AG09319 (cell line): ENCODE results near the gene FOXJ3.

ENCODE experiments used
- DNase-seq: peaks from one replicate; pipeline ENCODE4 v3.0.0-alpha.2; 2010; ENCODE audit warnings: low read depth; ENCODE audit errors: extremely low read depth
- CTCF ChIP-seq: IDR thresholded peaks from 2 replicates; pipeline ENCODE4 v1.5.1; 2011; ENCODE audit warnings: low read depth, mild to moderate bottlenecking, inconsistent platforms, low read length, moderate library complexity

The FOXJ3 gene

DNA sequence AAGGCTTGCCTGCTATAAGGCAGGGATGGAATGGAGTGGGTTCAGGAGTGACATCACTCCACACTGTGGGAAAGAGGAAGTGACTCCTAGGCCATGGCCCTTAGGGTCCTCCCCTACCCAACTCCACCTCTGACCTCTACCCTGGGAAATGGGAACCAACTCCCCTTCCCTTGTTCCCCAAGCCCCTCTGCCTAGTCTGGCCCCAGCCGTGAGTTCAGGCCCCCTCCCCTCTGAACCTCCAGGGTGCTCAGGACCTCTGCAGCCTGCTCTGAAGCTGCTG is 166.7 kb downstream of the FOXJ3 start:
- no peak for TF ChIP-seq CTCF

DNA sequence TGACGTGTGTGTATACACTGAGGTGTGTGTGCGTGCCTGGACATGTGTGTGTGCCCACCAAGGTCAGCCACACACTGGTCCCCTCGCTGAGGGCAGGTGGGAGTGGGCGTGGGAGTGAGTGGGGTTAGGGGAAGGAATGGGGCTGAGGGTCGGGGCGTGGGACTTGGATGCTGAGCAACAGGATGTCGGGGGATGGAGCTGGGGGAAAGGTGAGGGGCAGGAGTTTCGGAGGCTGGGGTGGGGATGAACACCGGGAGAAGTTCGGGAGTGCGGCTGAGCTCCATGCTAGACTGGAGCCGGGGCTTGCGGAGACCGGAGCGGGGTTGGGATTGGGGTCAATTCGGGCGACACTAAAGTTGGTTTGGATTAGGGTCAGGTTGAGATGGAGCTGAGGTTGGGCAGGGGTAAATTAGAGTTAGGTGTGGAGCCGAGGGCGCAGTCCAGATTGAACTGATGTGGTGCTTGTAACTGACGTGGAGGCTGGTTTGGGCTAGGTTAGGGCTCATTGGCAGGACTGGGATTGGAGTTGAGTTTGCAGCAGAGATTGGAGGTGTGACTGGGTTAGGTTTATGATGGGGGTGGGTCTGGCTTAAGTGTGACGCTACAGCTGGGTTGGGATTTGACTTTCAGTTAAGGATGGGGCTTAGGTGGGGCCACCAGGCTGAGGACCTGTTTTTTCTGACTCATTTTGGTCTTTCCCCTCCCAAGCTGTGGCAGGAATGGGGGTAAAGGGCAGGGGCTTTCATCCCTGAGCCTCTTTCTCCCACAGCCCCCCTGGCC is 167.2 kb downstream of the FOXJ3 start:
- DNase-seq = no peak
- TF ChIP-seq CTCF = no peak

More for the DNA sequence above, 166.7 kb downstream of the FOXJ3 start:
- no peak for DNase-seq

- no peak for TF ChIP-seq CTCF
These were observed 169.4 kb downstream of the FOXJ3 start for GRCh38 chr1:42165511-42166210.

DNA sequence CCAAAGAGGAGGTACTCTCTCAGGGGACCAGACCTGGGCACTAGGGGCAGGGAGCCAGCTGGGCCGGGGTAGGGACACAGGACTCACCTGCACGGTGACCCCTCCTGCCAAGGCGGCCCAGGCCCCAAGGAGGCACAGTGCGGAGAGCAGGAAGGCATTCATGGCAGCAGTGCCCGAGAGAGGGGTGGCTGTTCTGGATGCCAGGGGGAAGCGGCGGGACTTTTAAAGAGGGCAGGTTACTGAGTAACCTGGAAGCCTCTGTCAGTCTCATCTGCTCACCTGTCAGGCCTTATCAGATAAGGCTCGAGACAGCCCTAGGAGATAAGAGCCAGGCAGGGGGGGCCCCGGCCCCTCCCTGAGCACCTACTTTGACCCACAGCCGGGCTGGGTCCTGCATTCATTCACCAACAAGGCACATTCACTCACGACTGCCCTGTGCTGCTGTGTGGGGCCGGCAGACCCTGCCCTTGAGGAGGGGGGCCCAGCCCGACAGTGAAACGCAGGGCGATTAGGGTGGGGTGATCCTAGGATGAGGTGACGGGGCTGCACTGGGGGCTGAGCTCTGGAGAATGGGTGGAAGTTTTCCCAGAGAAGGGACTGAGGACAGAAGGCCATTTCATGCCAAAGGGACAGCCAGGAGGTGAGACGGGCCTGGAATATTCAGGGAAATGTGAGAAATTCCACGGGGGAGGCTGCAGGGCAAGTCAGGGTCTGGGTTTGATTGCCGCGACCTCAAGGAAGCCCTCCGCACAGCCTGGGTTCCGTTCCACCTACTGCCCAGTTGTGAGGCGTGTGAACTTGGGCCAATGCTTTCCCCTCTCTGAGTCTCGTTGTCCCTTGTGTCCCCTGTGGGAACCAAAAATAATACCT is 170.2 kb downstream of the FOXJ3 start, which contains the start of gene GUCA2A:
TSS of gene GUCA2A (minus strand) at position 195 of the 870 bp plus-strand sequence. CDS start at position 162, 33 bp downstream.
- TF ChIP-seq CTCF = no peak
- no peak for DNase-seq

More at GRCh38 chr1:42165511-42166210, 169.4 kb downstream of the FOXJ3 start:
- no peak for DNase-seq

DNA sequence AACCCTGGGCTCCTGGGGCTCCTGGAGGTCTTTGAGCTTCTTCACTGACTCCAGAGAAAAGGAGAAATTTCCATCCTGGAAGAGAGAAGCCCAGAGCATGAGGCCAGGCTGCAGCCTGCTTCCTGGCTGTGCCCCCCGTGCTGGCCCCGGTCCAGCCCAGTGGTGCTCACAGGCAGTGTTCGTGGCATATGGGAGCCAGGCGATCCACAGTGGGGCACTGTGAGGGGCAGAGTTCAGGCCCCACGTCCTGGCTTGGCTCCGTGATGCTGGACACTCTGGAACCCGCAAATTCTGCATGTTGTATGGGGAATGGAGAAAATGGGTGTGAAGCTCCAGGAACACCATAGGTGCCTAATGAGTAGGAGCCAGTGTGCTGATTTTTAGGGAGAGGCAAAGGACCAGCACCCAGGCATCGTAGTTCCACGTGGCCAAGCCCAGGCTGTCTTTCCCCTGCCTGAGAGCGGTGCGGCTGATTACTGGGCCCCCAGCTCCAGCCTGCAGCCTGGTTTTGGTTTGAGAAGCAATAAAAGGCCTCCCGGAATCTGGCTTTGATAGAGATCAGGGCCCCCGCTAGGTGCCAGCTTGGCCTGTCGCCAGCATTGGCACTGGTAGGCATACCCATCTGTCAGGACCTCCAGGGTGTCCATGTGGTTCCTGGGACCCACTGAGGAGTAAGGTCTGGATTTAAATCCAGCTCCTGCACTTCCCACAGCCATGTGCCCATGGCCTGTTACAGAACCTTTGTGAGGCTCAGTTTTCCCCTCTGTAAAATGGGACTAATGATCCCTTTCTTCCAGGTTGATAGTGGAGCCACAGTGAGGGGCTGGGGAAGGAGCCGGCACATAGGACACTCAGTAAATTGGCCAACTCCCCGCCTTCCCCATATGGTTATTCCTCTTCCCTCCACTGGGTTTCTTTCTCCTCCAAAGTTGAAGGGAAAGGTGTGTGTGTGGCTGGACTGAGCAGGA is 171.2 kb downstream of the FOXJ3 start:
- no peak for TF ChIP-seq CTCF
- DNase-seq = no peak

DNA sequence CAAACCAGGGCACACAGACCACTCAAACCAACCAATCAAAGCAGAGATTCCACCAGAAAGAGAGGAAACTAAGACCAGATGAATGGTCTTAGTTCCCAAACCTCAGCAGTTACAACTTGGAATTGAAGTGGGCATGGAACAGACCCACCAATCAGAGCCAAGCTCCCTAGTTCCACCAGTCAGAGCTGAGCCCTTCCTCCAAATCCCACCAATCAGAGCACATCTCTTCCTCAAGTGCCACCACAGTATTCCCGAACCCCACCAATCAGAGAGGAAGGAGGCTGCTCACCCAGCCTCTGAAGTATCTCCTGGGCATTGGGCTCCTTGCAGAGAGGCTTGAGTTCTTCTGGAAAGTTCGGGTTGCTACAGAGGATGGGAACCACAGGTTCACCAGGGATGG is 171.9 kb downstream of the FOXJ3 start:
- DNase-seq = no peak
- TF ChIP-seq CTCF = no peak
